GM10266 (cell line): Measurements from ENCODE around the gene ASXL1.
"Not testable (repeated sequence)": the region's sequence is repeated elsewhere in the genome, so short reads cannot be mapped to it uniquely, and the experiment has no call there.

ENCODE experiments used
- DNase-seq: peaks from one replicate; pipeline ENCODE4 v3.0.0; 2012; ENCODE audit errors: extremely low spot score
- CTCF ChIP-seq: IDR thresholded peaks from 2 replicates; pipeline ENCODE4 v1.5.1; 2012; ENCODE audit warnings: mild to moderate bottlenecking, low read depth; ENCODE audit not compliant: control insufficient read depth, insufficient read depth; ENCODE audit errors: missing control alignments

The ASXL1 gene

GRCh38 chr20:32462900-32463641 lies 104.9 kb downstream of the ASXL1 start:
- no peak for TF ChIP-seq CTCF
- no peak for DNase-seq

GRCh38 chr20:32463642-32464400 lies 105.7 kb downstream of the ASXL1 start:
- no peak for TF ChIP-seq CTCF
- DNase-seq: no peak

- no peak for TF ChIP-seq CTCF
- DNase-seq: no peak
Observed at GRCh38 chr20:32464401-32465091, 106.4 kb downstream of the ASXL1 start.

GRCh38 chr20:32465092-32465900 lies 107.2 kb downstream of the ASXL1 start:
- no peak for DNase-seq
- TF ChIP-seq CTCF: no peak

GRCh38 chr20:32465901-32466675 lies 108.0 kb downstream of the ASXL1 start:
- DNase-seq: not testable (repeated sequence)

- TF ChIP-seq CTCF: no peak
- DNase-seq: no peak
Observed at GRCh38 chr20:32466739-32467505, 108.8 kb downstream of the ASXL1 start.
